ENCODE results near the gene HOXB2.

The HOXB2 gene

DNA sequence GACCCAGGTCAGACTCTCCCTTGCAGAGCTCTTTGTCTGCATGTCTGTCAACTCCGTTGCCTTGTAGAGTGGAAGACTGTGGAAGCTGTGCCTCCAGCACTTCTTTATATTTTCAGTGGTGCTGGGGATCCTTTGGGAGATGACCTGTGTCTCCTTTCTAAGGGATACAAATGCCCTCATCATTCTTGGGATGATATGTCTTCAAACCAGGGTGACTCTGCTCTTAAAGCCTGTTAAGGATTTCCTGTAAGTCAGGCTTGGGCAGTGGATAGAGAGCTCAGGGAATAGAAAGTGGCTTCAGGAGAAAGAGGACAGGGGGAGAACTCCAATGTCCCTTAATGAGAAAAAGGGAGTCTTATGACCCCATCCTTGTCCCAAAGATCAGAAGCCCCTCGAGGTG lies 43.6 kb upstream of the HOXB2 start:
- peaks cover 7% of the 10 kb centered on the region for H3K4me1 ChIP-seq (ENCODE audit: insufficient read depth, low read length, severe bottlenecking)
- TF ChIP-seq EZH2 (IDR thresholded peaks at IDR 0.05; ENCODE audit: borderline replicate concordance, low read length) = no peak
- TF ChIP-seq, protein P1, sequence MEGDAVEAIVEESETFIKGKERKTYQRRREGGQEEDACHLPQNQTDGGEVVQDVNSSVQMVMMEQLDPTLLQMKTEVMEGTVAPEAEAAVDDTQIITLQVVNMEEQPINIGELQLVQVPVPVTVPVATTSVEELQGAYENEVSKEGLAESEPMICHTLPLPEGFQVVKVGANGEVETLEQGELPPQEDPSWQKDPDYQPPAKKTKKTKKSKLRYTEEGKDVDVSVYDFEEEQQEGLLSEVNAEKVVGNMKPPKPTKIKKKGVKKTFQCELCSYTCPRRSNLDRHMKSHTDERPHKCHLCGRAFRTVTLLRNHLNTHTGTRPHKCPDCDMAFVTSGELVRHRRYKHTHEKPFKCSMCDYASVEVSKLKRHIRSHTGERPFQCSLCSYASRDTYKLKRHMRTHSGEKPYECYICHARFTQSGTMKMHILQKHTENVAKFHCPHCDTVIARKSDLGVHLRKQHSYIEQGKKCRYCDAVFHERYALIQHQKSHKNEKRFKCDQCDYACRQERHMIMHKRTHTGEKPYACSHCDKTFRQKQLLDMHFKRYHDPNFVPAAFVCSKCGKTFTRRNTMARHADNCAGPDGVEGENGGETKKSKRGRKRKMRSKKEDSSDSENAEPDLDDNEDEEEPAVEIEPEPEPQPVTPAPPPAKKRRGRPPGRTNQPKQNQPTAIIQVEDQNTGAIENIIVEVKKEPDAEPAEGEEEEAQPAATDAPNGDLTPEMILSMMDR (IDR thresholded peaks at IDR 0.05; ENCODE audit: low read length) = no peak

DNA sequence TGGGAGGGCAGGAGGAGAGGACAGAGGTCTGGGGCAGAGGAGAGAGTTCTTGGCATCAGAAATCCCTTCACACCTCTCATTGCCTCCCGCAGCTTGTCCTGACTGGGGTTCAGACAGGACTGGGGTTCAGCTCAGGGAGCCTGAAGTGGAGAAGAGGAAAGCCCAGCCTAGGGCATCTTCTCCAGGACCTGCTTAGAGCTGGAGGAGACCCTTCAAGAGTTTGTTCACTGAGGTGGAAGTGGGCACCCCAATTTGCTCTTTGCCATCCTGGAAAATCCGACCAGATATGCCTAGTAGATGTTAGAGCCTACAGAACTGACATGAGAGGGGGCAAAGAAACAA lies 43.1 kb upstream of the HOXB2 start:
- Histone ChIP-seq H3K27me3 (ENCODE audit: insufficient read depth, low read length) (no peaks in the 10 kb centered on the region), H4K20me1 (ENCODE audit: insufficient read depth, low read length) (no peaks in the 10 kb centered on the region), H2AFZ (ENCODE audit: low read length) (no peak overlapping the region), H3K4me1 (ENCODE audit: insufficient read depth, low read length, severe bottlenecking) (peaks cover 7% of the 10 kb centered on the region), H3K9me2 (ENCODE audit: low read depth, low read length) (no peaks in the 10 kb centered on the region), H3K9me3 (ENCODE audit: low read length) (no peaks in the 10 kb centered on the region), H3F3A (ENCODE audit: insufficient read depth, low read length) (no peaks in the 10 kb centered on the region), H3K79me2 (ENCODE audit: insufficient read depth, low read length) (no peaks in the 10 kb centered on the region), H3K4me2 (ENCODE audit: low read length) (no peak overlapping the region), H3K9ac (ENCODE audit: low read length) (no peak overlapping the region), H3K4me3 (ENCODE audit: low read depth, low read length, poor library complexity, severe bottlenecking) (no peak overlapping the region), H3K36me3 (ENCODE audit: insufficient read depth, low read length) (no peaks in the 10 kb centered on the region), H3K27ac (ENCODE audit: low read depth, low read length, poor library complexity, severe bottlenecking) (no peak overlapping the region)
- TF ChIP-seq, protein P1 (IDR thresholded peaks at IDR 0.05; ENCODE audit: low read length) = no peak
- TF ChIP-seq EZH2 (IDR thresholded peaks at IDR 0.05; ENCODE audit: borderline replicate concordance, low read length) = no peak

More for the DNA sequence above, 43.6 kb upstream of the HOXB2 start:
- Histone ChIP-seq H3K27me3 (ENCODE audit: insufficient read depth, low read length) (no peaks in the 10 kb centered on the region), H3K4me2 (ENCODE audit: low read length) (no peak overlapping the region), H4K20me1 (ENCODE audit: insufficient read depth, low read length) (no peaks in the 10 kb centered on the region), H3K27ac (ENCODE audit: low read depth, low read length, poor library complexity, severe bottlenecking) (no peak overlapping the region), H3K79me2 (ENCODE audit: insufficient read depth, low read length) (no peaks in the 10 kb centered on the region), H2AFZ (ENCODE audit: low read length) (no peak overlapping the region), H3F3A (ENCODE audit: insufficient read depth, low read length) (no peaks in the 10 kb centered on the region), H3K9me3 (ENCODE audit: low read length) (no peaks in the 10 kb centered on the region), H3K4me3 (ENCODE audit: low read depth, low read length, poor library complexity, severe bottlenecking) (no peak overlapping the region), H3K9me2 (ENCODE audit: low read depth, low read length) (no peaks in the 10 kb centered on the region), H3K9ac (ENCODE audit: low read length) (no peak overlapping the region), H3K36me3 (ENCODE audit: insufficient read depth, low read length) (no peaks in the 10 kb centered on the region)

DNA sequence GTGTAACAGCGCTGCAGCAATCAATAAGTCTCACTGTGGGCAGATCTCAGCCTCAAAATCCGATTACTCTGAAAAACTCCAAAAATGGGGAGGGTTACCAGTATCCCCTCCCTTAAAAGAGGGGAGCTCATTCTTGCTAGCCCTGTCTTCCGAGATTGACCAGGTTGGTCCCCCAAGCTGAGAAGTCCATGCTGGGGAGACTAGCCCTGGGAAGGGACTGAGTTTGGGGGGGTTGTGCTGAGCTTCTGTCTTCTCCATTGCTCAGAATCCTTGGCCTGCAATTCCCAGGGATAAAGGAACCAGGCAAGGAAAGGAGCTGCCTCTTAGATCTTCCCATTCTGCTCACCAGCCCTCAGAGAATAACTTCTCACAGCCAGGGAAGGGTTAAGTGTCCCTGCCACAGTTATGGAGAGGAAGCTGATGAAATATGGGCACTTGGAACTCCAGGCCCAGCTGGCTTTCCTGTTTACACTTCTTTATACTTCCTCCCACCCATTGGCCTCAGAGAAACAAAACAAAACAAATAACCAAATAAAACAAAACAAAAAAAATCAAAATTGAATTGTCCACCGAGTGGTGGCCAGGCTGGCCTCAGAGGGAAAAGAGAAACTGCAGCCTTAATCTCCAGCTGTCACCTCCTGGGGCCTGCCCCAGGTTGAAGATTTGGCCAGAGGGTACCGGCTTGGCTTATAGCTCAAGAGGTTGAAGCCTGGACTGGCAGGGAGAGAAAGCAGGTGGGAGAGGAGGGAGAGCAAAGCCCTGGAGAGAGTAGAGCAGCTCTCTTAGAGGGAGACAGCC lies 42.6 kb upstream of the HOXB2 start:
- Histone ChIP-seq H3F3A (ENCODE audit: insufficient read depth, low read length) (no peaks in the 10 kb centered on the region), H3K4me3 (ENCODE audit: low read depth, low read length, poor library complexity, severe bottlenecking) (no peak overlapping the region), H2AFZ (ENCODE audit: low read length) (no peak overlapping the region), H3K9ac (ENCODE audit: low read length) (no peak overlapping the region), H3K27me3 (ENCODE audit: insufficient read depth, low read length) (no peaks in the 10 kb centered on the region), H3K79me2 (ENCODE audit: insufficient read depth, low read length) (no peaks in the 10 kb centered on the region), H3K4me2 (ENCODE audit: low read length) (no peak overlapping the region), H3K4me1 (ENCODE audit: insufficient read depth, low read length, severe bottlenecking) (peaks cover 7% of the 10 kb centered on the region), H3K9me2 (ENCODE audit: low read depth, low read length) (no peaks in the 10 kb centered on the region), H3K27ac (ENCODE audit: low read depth, low read length, poor library complexity, severe bottlenecking) (no peak overlapping the region), H3K36me3 (ENCODE audit: insufficient read depth, low read length) (no peaks in the 10 kb centered on the region), H4K20me1 (ENCODE audit: insufficient read depth, low read length) (no peaks in the 10 kb centered on the region), H3K9me3 (ENCODE audit: low read length) (no peaks in the 10 kb centered on the region)
- TF ChIP-seq, protein P1 (IDR thresholded peaks at IDR 0.05; ENCODE audit: low read length) = no peak
- no peak for TF ChIP-seq EZH2 (IDR thresholded peaks at IDR 0.05; ENCODE audit: borderline replicate concordance, low read length)
